Left cardiac atrium (tissue), 4 donors: ENCODE measurements around the gene TTLL4. TPM values are rescaled to one million over a fixed set of nuclear protein-coding genes. Genes with fewer than 3 reads are reported as not detected.
A peak's percentile ranks its signal among the peaks of the same experiment; 100 is the strongest.

ENCODE experiments used
- ATAC-seq, 2 donors: fragments of 200-7000 bp; cut with Tn5 transposase; one replicate each; pipeline ENCODE4 v1.9.1; 2020; ENCODE audit warnings: mild to moderate bottlenecking in 2 of 2, moderate library complexity in 2 of 2
- DNase-seq: peaks from one replicate; pipeline ENCODE4 v3.0.0-alpha.2; 2020
- intact Hi-C, 2 donors: fragments of 100-400 bp; cut with DNase I; formaldehyde crosslinking; loops; one replicate each; pipeline versions ENCODE4 v1.14.1 to v1.15.1; 2022 to 2023
- total RNA-seq, 2 donors: library from RNA; stranded (reverse); fragmentation: NEBNext Ultra II Directional; extraction: Animal tissue kit (Norgen Biotek cat#: 25700); gene quantifications; one replicate each; pipeline ENCODE4 v1.2.1, GENCODE V29; 2021
- donor health status: DM: no; HTN: yes; CAD: no.
- donor health status: DM: no; HTN: yes; CAD: no; lungs with severe emphysema.
- donor health status: DM: yes; HTN: yes; CAD: no.
- donor health status: Dilated cardiomyopathy.

Gene TTLL4
- total RNA-seq, 2 donors from 2014 or later, result 8.0 to 12.3 TPM

- DNase-seq (no peak), ATAC-seq (no peak)
- intact Hi-C loops, result loop anchor here in 1 of 2 donors (5.0 kb wide), 1 partner anchor 137 kb away; no protein-coding TSS in a partner anchor
Measured at GRCh38 chr2:218709908-218710307, 727 bp upstream of the TTLL4 start.

- no peak for DNase-seq
- intact Hi-C loops, result loop anchor here in 1 of 2 donors (5.0 kb wide), 1 partner anchor 137 kb away; no protein-coding TSS in a partner anchor
- peak in 1 of 2 donors; percentile 4 for ATAC-seq
Measured at GRCh38 chr2:218710334-218710686, 325 bp upstream of the TTLL4 start.

GRCh38 chr2:218711550-218711929, 905 bp downstream of the TTLL4 start:
- no peak for ATAC-seq
- DNase-seq, result no peak
- intact Hi-C loops, result loop anchor here in 1 of 2 donors (5.0 kb wide), 1 partner anchor 136 kb away; no protein-coding TSS in a partner anchor

GRCh38 chr2:218713922-218714321, 3.3 kb downstream of the TTLL4 start:
- no peak for DNase-seq
- intact Hi-C loops, result loop anchor here in 1 of 2 donors (5.0 kb wide), 1 partner anchor 133 kb away; no protein-coding TSS in a partner anchor

GRCh38 chr2:218716070-218716469, 5.4 kb downstream of the TTLL4 start:
- intact Hi-C loops, result no loop called here
- ATAC-seq (no peak), DNase-seq (no peak)

More at GRCh38 chr2:218713922-218714321, 3.3 kb downstream of the TTLL4 start:
- ATAC-seq, result no peak

- intact Hi-C loops, result no loop called here
- DNase-seq (no peak), ATAC-seq (peak in 1 of 2 donors; percentile 65)
Measured at GRCh38 chr2:218717262-218717661, 6.6 kb downstream of the TTLL4 start.

GRCh38 chr2:218718058-218718457, 7.4 kb downstream of the TTLL4 start:
- DNase-seq, result no peak
- intact Hi-C loops, result no loop called here

GRCh38 chr2:218719457-218719856, 8.8 kb downstream of the TTLL4 start:
- intact Hi-C loops, result no loop called here
- no peak for DNase-seq
- no peak for ATAC-seq

More at GRCh38 chr2:218718058-218718457, 7.4 kb downstream of the TTLL4 start:
- no peak for ATAC-seq

- ATAC-seq, result no peak
- intact Hi-C loops, result no loop called here
Measured at GRCh38 chr2:218720048-218721041, 9.7 kb downstream of the TTLL4 start.

GRCh38 chr2:218721488-218721887, 10.9 kb downstream of the TTLL4 start:
- DNase-seq (no peak), ATAC-seq (no peak)
- intact Hi-C loops, result no loop called here

More at GRCh38 chr2:218720048-218721041, 9.7 kb downstream of the TTLL4 start:
- DNase-seq, result no peak

GRCh38 chr2:218721934-218722333, 11.3 kb downstream of the TTLL4 start:
- intact Hi-C loops, result no loop called here
- DNase-seq, result no peak
- no peak for ATAC-seq

- ATAC-seq, result no peak
- intact Hi-C loops, result no loop called here
- DNase-seq, result no peak
Measured at GRCh38 chr2:218722419-218722818, 11.8 kb downstream of the TTLL4 start.

GRCh38 chr2:218722876-218723785, 12.5 kb downstream of the TTLL4 start:
- DNase-seq, result no peak
- intact Hi-C loops, result no loop called here
- ATAC-seq, result no peak

GRCh38 chr2:218726004-218726574, 15.5 kb downstream of the TTLL4 start:
- intact Hi-C loops, result no loop called here
- no peak for DNase-seq
- ATAC-seq, result no peak

- intact Hi-C loops, result no loop called here
- ATAC-seq (no peak), DNase-seq (no peak)
Measured at GRCh38 chr2:218727502-218728165, 17.0 kb downstream of the TTLL4 start.

- intact Hi-C loops, result loop anchor here in 1 of 2 donors (10.0 kb wide), 1 partner anchor 115 kb away; no protein-coding TSS in a partner anchor
- ATAC-seq, result no peak
- no peak for DNase-seq
Measured at GRCh38 chr2:218729640-218730039, 19.0 kb downstream of the TTLL4 start.

GRCh38 chr2:218732052-218732760, 21.6 kb downstream of the TTLL4 start:
- ATAC-seq (no peak), DNase-seq (no peak)
- intact Hi-C loops, result loop anchor here in 1 of 2 donors (10.0 kb wide), 1 partner anchor 113 kb away; no protein-coding TSS in a partner anchor

GRCh38 chr2:218732761-218733158, 22.1 kb downstream of the TTLL4 start:
- no peak for ATAC-seq
- intact Hi-C loops, result loop anchor here in 1 of 2 donors (10.0 kb wide), 1 partner anchor 112 kb away; no protein-coding TSS in a partner anchor
- no peak for DNase-seq
